ENCODE results near the gene WWC2. TPM values are rescaled to one million over a fixed set of nuclear protein-coding genes. Genes with fewer than 3 reads are reported as not detected.

The WWC2 gene
- total and polyA plus RNA-seq, 2 donors (not counting 3 experiments of a cell fraction or from before 2014, with no cell fraction given), result 12.9 to 52.2 TPM

- H3K27ac ChIP-seq (ENCODE audit: insufficient read depth, low read depth, low read length), result no peak overlapping the region
- H3K36me3 ChIP-seq (ENCODE audit: control insufficient read depth in 2 of 2, extremely low read depth in 1 of 2, insufficient read depth in 2 of 2, low read length in 2 of 2), result peaks cover 4 to 7% of the 10 kb centered on the region in 2 experiments
- TF ChIP-seq MAX (IDR thresholded peaks at IDR 0.05; ENCODE audit: insufficient read depth, insufficient read length) (no peak), POLR2AphosphoS5 (IDR thresholded peaks at IDR 0.05; ENCODE audit: insufficient read depth, low read depth, low read length) (no peak), EZH2 (IDR thresholded peaks at IDR 0.05; ENCODE audit: borderline replicate concordance, low read depth, low read length, severe bottlenecking) (no peak), JUN (IDR thresholded peaks at IDR 0.05; ENCODE audit: borderline replicate concordance, insufficient read depth, insufficient read length, low read depth) (no peak), POLR2A (IDR thresholded peaks at IDR 0.05; ENCODE audit: low read depth, low read length) (no peak), CTCF (IDR thresholded peaks at IDR 0.05; ENCODE audit: extremely low read depth in 1 of 2, insufficient read depth in 1 of 2, low read depth in 1 of 2, low read length in 2 of 2) (no peak), FOS (IDR thresholded peaks at IDR 0.05; ENCODE audit: borderline replicate concordance, insufficient read depth, low read length) (no peak), MYC (IDR thresholded peaks at IDR 0.05; ENCODE audit: low read depth, low read length) (no peak), GATA2 (IDR thresholded peaks at IDR 0.05; ENCODE audit: insufficient read depth, insufficient read length, low read depth, low read length) (no peak)
- no peak overlapping the region for H3K4me3 ChIP-seq (replicated peaks in 1 of 3; ENCODE audit: insufficient read depth in 1 of 3, low read depth in 1 of 3, low read length in 3 of 3)
- no peak for DNase-seq (ENCODE audit: low read depth, low spot score)
- CTCF ChIA-PET, result interaction anchor here (1.0 to 4.2 kb wide), 3 partner anchors 44 to 170 kb away, joined by 3 to 23 read pairs (median 4); no protein-coding TSS in a partner anchor
- dilution Hi-C loops (cut with MboI; ENCODE audit: extremely low pct_ligation_motif_present, low sequenced_read_pairs) (no loop called here), intact Hi-C loops (cut with micrococcal nuclease) (no loop called here)
- H4K20me1 ChIP-seq (replicated peaks; ENCODE audit: control insufficient read depth, extremely low read depth, insufficient read depth, low read length), result no peaks in the 10 kb centered on the region
- no peaks in the 10 kb centered on the region for H3K9me1 ChIP-seq (replicated peaks; ENCODE audit: control insufficient read depth, extremely low read depth, insufficient read depth, low read length)
- no peaks in the 10 kb centered on the region for H3K79me2 ChIP-seq (ENCODE audit: control insufficient read depth, insufficient read depth, low read length)
- H3K9me3 ChIP-seq (replicated peaks; ENCODE audit: control insufficient read depth, insufficient read depth, low read length), result no peaks in the 10 kb centered on the region
- FAIRE-seq, result no peak
- no peak overlapping the region for H3K4me2 ChIP-seq (ENCODE audit: insufficient read depth, low read length)
- no peak overlapping the region for H2AFZ ChIP-seq (ENCODE audit: low read depth, low read length)
- no peaks in the 10 kb centered on the region for H3K27me3 ChIP-seq (ENCODE audit: control insufficient read depth in 2 of 2, insufficient read depth in 2 of 2, low read length in 2 of 2)
- peaks cover 10% of the 10 kb centered on the region for H3K4me1 ChIP-seq (ENCODE audit: control insufficient read depth, extremely low read depth, insufficient read depth, low read length)
- H3K9ac ChIP-seq (replicated peaks; ENCODE audit: extremely low read depth, insufficient read depth, low read length), result no peak overlapping the region
- POLR2A ChIA-PET, result no interaction called here
- no TSS peak for BruUV-seq (replicated peaks)
Observed at GRCh38 chr4:183244019-183244418, 145.0 kb downstream of the WWC2 start.

All from endothelial cell of umbilical vein (primary cell).